Cardiac fibroblast (primary cell): Measurements from ENCODE around the gene DIRAS2.

Experiments
- DNase-seq, 2 donors: peaks; one replicate each; pipeline versions ENCODE4 v3.0.0 to v3.0.0-alpha.2; 2010; ENCODE audit warnings: low read depth in 2 of 2
- H3K4me3 ChIP-seq, 2 donors: replicated peaks in 1 of 2; 1 replicate in 1 of 2; 2 replicates in 1 of 2; pipeline ENCODE4 v1.5.1; 2011; ENCODE audit warnings: low read depth in 2 of 2, low read length in 2 of 2, mild to moderate bottlenecking in 2 of 2, moderate library complexity in 1 of 2
- TF ChIP-seq, protein P1 (sequence below): IDR thresholded peaks from one replicate; pipeline ENCODE4 v1.5.1; 2011; ENCODE audit warnings: low read depth, mild to moderate bottlenecking, low read length, inconsistent platforms

The DIRAS2 gene

GRCh38 chr9:90642570-90643539 is at the start of gene DIRAS2:
DIRAS2 (minus strand) TSS chr9:90642824; CDS start chr9:90613827, 28,997 bp downstream.
- peak within 1 kb of the TSS; percentile 31 to 39 for H3K4me3 ChIP-seq
- peak; percentile 54 to 59 for DNase-seq
- TF ChIP-seq, protein P1, sequence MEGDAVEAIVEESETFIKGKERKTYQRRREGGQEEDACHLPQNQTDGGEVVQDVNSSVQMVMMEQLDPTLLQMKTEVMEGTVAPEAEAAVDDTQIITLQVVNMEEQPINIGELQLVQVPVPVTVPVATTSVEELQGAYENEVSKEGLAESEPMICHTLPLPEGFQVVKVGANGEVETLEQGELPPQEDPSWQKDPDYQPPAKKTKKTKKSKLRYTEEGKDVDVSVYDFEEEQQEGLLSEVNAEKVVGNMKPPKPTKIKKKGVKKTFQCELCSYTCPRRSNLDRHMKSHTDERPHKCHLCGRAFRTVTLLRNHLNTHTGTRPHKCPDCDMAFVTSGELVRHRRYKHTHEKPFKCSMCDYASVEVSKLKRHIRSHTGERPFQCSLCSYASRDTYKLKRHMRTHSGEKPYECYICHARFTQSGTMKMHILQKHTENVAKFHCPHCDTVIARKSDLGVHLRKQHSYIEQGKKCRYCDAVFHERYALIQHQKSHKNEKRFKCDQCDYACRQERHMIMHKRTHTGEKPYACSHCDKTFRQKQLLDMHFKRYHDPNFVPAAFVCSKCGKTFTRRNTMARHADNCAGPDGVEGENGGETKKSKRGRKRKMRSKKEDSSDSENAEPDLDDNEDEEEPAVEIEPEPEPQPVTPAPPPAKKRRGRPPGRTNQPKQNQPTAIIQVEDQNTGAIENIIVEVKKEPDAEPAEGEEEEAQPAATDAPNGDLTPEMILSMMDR, result peak; percentile 42

- no peak overlapping the region for H3K4me3 ChIP-seq
- DNase-seq, result no peak
- TF ChIP-seq, protein P1, result no peak
These were observed 42.1 kb upstream of the DIRAS2 start for GRCh38 chr9:90684736-90685135.

DNA sequence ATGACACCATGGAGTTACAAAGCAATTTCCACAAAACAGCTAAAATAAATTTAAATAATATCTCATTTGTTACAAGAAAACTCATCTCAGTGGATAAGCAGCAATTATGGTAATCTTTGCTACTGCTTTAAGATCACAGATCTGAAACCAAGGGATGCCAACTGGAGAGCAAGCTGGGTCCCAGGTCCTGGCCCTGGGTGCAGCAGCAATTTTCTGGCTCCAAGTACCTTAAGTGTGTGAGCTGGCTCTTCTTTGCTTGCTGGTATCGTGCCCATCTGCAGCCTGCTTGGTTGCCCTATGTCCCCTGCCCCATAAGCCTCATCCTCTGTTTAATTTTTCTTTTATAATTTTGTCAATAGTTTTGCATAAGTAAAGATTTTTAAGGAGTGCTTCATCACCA is 41.5 kb upstream of the DIRAS2 start:
- DNase-seq, result no peak
- TF ChIP-seq, protein P1, result no peak

GRCh38 chr9:90680534-90680933 is 37.9 kb upstream of the DIRAS2 start:
- TF ChIP-seq, protein P1, result no peak
- H3K4me3 ChIP-seq, result no peak overlapping the region
- no peak for DNase-seq

More for the DNA sequence above, 41.5 kb upstream of the DIRAS2 start:
- no peak overlapping the region for H3K4me3 ChIP-seq

GRCh38 chr9:90665072-90665471 is 22.4 kb upstream of the DIRAS2 start:
- TF ChIP-seq, protein P1, result no peak
- H3K4me3 ChIP-seq, result no peak overlapping the region
- DNase-seq, result no peak

DNA sequence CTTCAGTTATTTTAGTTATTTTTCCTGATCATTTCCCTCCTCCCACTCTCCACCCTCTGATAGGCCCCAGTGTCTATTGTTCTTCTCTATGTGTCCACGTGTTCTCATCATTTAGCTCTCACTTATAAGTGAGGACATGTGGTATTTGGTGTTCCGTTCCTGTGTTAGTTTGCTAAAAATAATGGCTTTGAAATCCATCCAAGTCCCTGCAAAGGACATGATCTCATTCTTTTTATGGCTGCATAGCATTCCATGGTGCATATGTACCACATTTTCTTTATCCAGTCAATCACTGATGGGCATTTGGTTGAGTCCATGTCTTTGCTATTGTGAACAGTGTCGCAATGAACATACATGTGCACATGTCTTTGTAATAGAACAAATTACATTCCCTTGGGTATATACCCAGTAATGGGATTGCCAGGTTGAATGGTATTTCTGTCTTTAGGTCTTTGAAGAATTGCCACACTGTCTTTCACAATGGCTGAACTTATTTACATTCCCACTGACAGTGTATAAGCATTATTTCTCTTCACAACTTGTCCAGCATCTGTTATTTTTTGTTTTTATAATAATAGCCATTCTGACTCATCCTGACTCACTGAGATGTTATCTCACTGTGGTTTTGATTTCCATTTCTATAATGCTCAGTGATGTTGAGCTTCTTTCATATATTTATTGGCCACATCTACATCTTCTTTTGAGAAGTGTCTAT is 17.2 kb upstream of the DIRAS2 start:
- peak; percentile 5 to 52 for DNase-seq
- H3K4me3 ChIP-seq, result no peak overlapping the region
- TF ChIP-seq, protein P1, result no peak
